Loucy (cell line): ENCODE measurements around the gene RPH3AL.

ENCODE experiments used
- H2AFZ ChIP-seq: fragments of 200-600 bp; sonication (generic); 2 replicates; pipeline ENCODE4 v1.6.0; 2016; ENCODE audit warnings: antibody characterized with exemption, mild to moderate bottlenecking, low read length, moderate library complexity
- H3F3A ChIP-seq: fragments of 200-600 bp; 2 replicates; pipeline ENCODE4 v1.6.0; 2016; ENCODE audit warnings: antibody characterized with exemption, low read depth, mild to moderate bottlenecking
- H3K27me3 ChIP-seq: fragments of 200-600 bp; sonication (generic); 2 replicates; pipeline ENCODE4 v1.6.1; 2014; ENCODE audit warnings: low read length, mild to moderate bottlenecking; ENCODE audit not compliant: insufficient read depth, poor library complexity, severe bottlenecking
- H3K36me3 ChIP-seq: fragments of 200-600 bp; sonication (generic); 2 replicates; pipeline ENCODE4 v1.6.1; 2016; ENCODE audit warnings: low read length; ENCODE audit not compliant: insufficient read depth
- H3K4me1 ChIP-seq: fragments of 200-600 bp; sonication (generic); 2 replicates; pipeline ENCODE4 v1.5.1; 2014; ENCODE audit warnings: low read length, mild to moderate bottlenecking; ENCODE audit not compliant: insufficient read depth, poor library complexity, severe bottlenecking
- H3K4me2 ChIP-seq: fragments of 200-600 bp; sonication (generic); 2 replicates; pipeline ENCODE4 v1.6.0; 2014; ENCODE audit warnings: antibody characterized with exemption, low read length, low read depth, mild to moderate bottlenecking; ENCODE audit not compliant: poor library complexity, severe bottlenecking
- H3K4me3 ChIP-seq: fragments of 200-600 bp; sonication (generic); 2 replicates; pipeline ENCODE4 v1.5.1; 2014; ENCODE audit warnings: low read length, mild to moderate bottlenecking, mixed read lengths; ENCODE audit not compliant: poor library complexity, severe bottlenecking
- H3K79me2 ChIP-seq: fragments of 200-600 bp; sonication (generic); 2 replicates; pipeline ENCODE4 v1.6.1; 2014; ENCODE audit warnings: low read length; ENCODE audit not compliant: insufficient read depth
- H3K9ac ChIP-seq: fragments of 200-600 bp; sonication (generic); 2 replicates; pipeline ENCODE4 v1.6.0; 2014; ENCODE audit warnings: mild to moderate bottlenecking, low read depth, low read length, moderate library complexity; ENCODE audit not compliant: poor library complexity, severe bottlenecking
- H3K9me2 ChIP-seq: fragments of 200-600 bp; sonication (generic); replicated peaks from 2 replicates; pipeline ENCODE4 v1.6.1; 2016; ENCODE audit warnings: low read depth, low read length, mixed read lengths
- H3K9me3 ChIP-seq: fragments of 200-600 bp; sonication (generic); 2 replicates; pipeline ENCODE4 v1.6.1; 2014; ENCODE audit warnings: mild to moderate bottlenecking, antibody characterized with exemption, low read length, low read depth; ENCODE audit not compliant: insufficient read depth
- H4K20me1 ChIP-seq: fragments of 200-600 bp; sonication (generic); 2 replicates; pipeline ENCODE4 v1.6.0; 2014; ENCODE audit warnings: antibody characterized with exemption, low read length, mild to moderate bottlenecking; ENCODE audit not compliant: insufficient read depth, poor library complexity, severe bottlenecking
- EZH2phosphoT487 ChIP-seq: fragments of 200-600 bp; IDR thresholded peaks from 2 replicates; pipeline ENCODE4 v1.6.1; 2018; ENCODE audit warnings: antibody characterized with exemption, mild to moderate bottlenecking, moderate library complexity, borderline replicate concordance
- TF ChIP-seq, protein P1 (sequence below): fragments of 200-600 bp; sonication (generic); conservative IDR thresholded peaks from 2 replicates; pipeline ENCODE4 v1.5.1; 2014; ENCODE audit warnings: mild to moderate bottlenecking, antibody characterized with exemption, low read length

Gene RPH3AL

GRCh38 chr17:321386-321941 lies 31.1 kb downstream of the RPH3AL start:
- no peaks in the 10 kb centered on the region for H3K9me2 ChIP-seq
- H3K79me2 ChIP-seq, result no peaks in the 10 kb centered on the region
- no peaks in the 10 kb centered on the region for H3F3A ChIP-seq
- H2AFZ ChIP-seq, result no peak overlapping the region
- H4K20me1 ChIP-seq, result no peaks in the 10 kb centered on the region
- no peaks in the 10 kb centered on the region for H3K36me3 ChIP-seq
- no peak overlapping the region for H3K4me2 ChIP-seq
- TF ChIP-seq, protein P1, sequence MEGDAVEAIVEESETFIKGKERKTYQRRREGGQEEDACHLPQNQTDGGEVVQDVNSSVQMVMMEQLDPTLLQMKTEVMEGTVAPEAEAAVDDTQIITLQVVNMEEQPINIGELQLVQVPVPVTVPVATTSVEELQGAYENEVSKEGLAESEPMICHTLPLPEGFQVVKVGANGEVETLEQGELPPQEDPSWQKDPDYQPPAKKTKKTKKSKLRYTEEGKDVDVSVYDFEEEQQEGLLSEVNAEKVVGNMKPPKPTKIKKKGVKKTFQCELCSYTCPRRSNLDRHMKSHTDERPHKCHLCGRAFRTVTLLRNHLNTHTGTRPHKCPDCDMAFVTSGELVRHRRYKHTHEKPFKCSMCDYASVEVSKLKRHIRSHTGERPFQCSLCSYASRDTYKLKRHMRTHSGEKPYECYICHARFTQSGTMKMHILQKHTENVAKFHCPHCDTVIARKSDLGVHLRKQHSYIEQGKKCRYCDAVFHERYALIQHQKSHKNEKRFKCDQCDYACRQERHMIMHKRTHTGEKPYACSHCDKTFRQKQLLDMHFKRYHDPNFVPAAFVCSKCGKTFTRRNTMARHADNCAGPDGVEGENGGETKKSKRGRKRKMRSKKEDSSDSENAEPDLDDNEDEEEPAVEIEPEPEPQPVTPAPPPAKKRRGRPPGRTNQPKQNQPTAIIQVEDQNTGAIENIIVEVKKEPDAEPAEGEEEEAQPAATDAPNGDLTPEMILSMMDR, result no peak
- no peak for TF ChIP-seq EZH2phosphoT487
- H3K27me3 ChIP-seq, result no peaks in the 10 kb centered on the region
- H3K9me3 ChIP-seq, result peaks cover 3% of the 10 kb centered on the region; the same call in 1 of the 2 replicates
- no peak overlapping the region for H3K4me3 ChIP-seq
- no peak overlapping the region for H3K9ac ChIP-seq
- no peaks in the 10 kb centered on the region for H3K4me1 ChIP-seq

DNA sequence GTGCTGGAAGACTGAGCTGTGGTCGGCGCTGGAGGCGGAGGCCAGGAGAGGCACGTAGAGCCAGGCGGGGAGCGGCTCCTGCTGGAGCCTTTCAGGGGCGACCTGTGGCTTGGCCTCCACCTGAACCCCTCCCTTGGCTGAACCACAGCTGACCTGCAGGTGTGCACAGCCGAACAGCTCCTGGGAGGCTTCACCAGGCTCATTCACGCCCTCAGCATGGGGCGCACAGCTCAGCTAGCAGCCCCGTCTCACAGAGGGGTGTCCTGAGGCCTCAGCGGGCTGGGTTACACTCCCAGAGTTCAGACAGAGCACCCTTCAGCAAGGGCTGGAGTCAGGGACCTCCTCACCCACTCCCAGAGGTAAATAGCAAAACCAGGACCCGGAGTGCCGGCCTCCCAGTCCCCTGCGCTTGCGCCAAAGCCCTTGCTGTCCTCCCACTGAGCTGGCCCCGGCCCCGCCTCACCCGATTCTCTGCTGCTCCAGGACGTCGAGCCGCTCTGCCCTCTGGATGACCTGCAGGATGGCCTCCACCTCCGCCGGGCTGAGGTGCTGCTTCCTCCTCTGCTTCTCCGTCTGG lies 31.7 kb downstream of the RPH3AL start:
- no peaks in the 10 kb centered on the region for H3K36me3 ChIP-seq
- H3K9ac ChIP-seq, result no peak overlapping the region
- no peaks in the 10 kb centered on the region for H3K4me1 ChIP-seq
- H3K79me2 ChIP-seq, result no peaks in the 10 kb centered on the region
- H2AFZ ChIP-seq, result no peak overlapping the region
- TF ChIP-seq, protein P1, result no peak
- TF ChIP-seq EZH2phosphoT487, result no peak
- no peaks in the 10 kb centered on the region for H3F3A ChIP-seq
- H3K9me3 ChIP-seq, result peaks cover 3% of the 10 kb centered on the region; the same call in 1 of the 2 replicates
- no peak overlapping the region for H3K4me2 ChIP-seq
- H4K20me1 ChIP-seq, result no peaks in the 10 kb centered on the region
- H3K9me2 ChIP-seq, result no peaks in the 10 kb centered on the region
- no peak overlapping the region for H3K4me3 ChIP-seq
- no peaks in the 10 kb centered on the region for H3K27me3 ChIP-seq

DNA sequence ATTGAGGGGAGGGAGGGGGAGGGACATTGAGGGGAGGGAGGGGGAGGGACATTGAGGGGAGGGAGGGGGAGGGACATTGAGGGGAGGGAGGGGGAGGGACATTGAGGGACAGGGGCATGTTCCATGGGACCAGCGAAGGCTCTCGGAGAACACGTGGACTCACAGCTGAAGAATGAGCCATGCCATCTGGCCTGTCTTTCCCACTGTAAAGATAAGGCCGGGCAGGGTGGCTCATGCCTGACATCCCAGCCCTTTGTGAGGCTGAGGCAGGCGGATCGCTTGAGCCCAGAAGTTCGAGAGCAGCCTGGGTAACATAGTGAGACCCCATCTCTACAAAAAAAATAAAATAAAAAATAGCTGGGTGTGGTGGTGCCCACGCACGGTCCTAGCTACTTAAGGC lies 32.5 kb downstream of the RPH3AL start:
- Histone ChIP-seq H3K36me3 (no peaks in the 10 kb centered on the region), H3K9me2 (no peaks in the 10 kb centered on the region), H3K79me2 (no peaks in the 10 kb centered on the region), H3F3A (no peaks in the 10 kb centered on the region), H3K9ac (no peak overlapping the region), H3K4me3 (no peak overlapping the region), H3K9me3 (peaks cover 10% of the 10 kb centered on the region; the same call in 1 of the 2 replicates), H3K4me1 (no peaks in the 10 kb centered on the region), H4K20me1 (no peaks in the 10 kb centered on the region), H3K4me2 (no peak overlapping the region), H3K27me3 (no peaks in the 10 kb centered on the region), H2AFZ (no peak overlapping the region)
- no peak for TF ChIP-seq EZH2phosphoT487
- TF ChIP-seq, protein P1, result no peak
